GM21515 (cell line): ENCODE data around the gene KCNQ5.

Source experiments
- ATAC-seq: cut with Tn5 transposase; IDR thresholded peaks from one replicate; pipeline ENCODE4 v1.9.1; 2021; ENCODE audit not compliant: unreplicated experiment

Gene KCNQ5

DNA sequence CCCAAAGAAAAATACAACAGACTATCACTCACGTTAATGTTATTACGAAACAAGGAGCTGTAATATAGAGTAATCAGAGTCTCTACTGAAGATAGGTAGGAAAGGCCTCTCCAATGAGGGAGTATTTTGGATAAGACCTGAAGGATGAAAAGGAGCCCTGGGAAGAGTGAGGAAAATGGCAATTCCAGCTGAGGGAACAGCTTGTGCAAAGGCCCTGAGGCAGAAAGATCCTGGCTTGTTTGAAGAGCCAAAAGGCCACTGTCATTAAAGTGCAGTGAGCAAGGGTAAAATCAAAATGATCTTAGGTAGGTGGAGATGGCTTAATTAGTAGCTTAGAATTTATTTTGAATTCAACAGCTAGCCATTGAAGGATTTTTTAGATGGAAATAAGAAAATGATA lies 464.9 kb downstream of the KCNQ5 start:
- ATAC-seq, result no peak

DNA sequence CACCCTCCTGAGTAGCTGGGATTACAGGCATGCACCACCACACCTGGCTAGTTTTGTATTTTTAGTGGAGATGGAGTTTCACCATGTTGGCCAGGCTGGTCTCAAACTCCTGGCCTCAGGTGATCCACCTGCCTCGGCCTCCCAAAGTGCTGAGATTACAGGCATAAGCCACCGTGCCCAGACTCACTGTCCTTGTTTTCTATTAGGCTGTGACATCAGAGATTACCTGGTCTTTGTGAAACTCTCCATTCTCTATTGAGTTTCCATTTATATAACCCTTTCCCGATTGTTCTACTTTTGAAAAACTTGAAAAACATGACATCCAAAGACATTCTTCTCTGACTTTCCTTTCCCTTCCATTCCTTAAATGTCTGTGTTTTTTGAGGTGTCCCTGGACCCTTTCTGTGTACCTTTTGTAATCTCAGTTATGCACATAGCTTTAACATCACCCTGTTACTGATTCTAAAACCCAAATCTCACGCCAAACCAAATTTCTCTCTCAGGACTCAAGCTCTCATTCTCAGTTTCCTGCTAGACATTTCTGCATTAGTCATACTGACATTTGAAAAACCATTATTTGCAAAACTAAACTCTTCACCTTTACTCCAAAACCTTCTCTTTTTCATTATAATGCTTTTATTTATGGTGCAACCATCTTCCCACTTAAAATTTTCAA lies 466.4 kb downstream of the KCNQ5 start:
- ATAC-seq, result peak; percentile 70

DNA sequence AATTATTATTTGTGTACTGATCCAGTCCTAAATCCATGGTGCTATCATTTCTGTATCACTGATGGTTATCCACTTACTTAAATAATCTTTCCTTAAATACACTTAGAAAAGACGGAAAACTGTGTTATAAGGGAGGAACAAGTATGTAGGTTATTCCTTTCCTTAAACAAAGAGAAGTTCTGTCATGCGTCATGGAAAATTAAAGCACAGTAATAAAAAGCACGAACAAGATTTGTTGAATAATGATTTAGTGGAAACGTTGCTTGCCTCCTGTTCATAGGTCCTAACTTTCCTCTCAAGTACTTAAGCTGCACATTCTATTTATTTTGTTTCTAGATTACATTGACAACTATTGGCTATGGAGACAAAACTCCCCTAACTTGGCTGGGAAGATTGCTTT lies 483.1 kb downstream of the KCNQ5 start:
- no peak for ATAC-seq

DNA sequence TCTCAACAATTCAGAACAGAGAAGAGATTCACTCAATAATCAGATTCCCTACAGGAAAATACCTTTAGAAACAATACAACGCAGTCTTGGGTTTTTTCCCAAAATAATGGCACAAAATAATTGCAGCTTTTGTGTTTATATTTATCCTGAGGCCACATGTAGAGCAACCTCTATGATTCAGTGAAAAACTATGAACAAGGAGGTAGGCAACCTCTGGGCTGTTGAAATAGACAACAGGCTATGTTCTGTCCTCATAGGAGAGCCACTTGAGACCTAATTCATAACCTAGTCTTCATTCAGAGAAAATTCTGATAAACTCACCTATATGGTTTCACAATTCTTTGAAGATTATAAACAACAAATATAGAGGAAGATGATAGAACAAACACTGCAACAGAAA lies 485.2 kb downstream of the KCNQ5 start:
- ATAC-seq, result no peak

DNA sequence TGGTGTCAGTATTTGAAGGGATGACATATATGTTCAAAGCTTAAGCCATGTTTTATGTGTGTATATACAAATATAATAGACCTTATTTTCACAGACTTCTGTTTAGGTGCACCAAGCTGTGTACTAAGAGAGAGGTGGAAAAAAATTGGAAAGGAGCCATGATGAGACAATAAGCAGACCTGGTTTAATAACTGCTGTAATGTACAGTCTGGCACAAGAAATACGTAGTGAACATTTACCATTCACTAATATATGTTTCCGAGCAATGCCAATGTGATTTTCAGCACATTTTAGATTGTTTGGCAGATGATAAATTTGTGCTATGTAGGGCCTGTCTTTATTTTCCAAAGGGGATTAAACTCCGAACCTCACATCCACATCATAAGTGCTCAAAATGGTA lies 487.1 kb downstream of the KCNQ5 start:
- ATAC-seq, result no peak

DNA sequence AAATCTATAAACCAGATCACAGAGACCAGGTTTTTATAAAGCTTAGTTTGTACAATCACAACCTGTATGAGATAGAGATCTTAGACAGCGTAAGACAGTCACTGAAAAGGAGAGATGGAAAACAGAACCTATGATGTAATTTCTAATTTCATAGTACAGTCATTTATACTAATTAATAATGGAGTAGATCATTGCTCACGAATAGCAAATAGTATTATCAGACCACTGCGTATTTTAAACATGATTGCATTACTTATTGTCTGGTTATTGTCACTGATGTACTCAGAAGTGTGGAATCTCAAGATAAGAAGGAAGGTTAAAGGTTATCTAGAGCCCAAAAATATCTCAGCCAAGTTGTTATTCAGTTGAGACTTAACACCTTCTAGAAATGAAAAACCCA lies 487.8 kb downstream of the KCNQ5 start:
- no peak for ATAC-seq

DNA sequence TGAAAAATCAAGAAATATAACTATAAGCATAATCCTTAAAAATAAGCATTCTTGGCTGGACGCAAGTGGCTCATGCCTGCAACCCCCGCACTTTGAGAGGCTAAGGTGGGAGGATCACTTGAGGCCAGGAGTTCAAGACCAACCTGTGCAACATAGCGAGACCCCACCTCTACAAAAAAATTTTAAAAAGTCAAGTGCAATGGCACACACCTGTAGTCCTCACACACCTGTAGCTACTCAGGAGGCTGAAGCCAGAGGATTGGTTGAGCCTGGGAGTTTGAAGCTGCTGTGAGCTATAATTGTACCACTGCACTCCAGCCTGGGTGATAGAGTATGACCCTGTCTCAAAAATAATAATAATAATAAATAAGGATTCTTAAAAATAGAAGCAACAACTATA lies 494.5 kb downstream of the KCNQ5 start:
- ATAC-seq, result no peak

DNA sequence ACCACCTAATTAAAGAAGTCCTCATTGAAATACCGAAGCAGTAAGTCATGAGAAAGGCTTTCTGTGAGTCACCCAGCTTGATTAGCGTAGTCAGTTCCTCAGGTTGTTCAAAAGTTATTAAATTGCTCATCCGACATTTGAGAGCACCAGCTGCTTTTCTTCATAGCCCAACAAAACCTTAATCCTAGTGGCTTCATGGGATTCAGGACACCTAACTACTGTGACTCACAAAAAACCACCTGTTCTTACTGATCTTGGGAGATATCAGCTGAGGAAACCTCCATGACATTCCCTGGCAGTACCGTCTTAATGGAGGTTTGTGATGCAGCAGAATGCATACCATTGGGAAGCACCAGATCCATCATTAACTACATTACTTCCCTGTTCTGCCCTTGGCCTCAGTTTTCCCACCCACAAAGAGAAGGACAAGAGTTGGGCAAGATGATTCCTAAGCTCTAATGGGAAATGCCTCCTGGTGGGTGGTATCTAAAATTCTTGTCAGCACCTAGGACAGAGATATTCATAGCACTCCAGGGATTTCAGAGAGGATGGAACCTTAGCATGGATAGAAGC lies 499.6 kb downstream of the KCNQ5 start:
- no peak for ATAC-seq

DNA sequence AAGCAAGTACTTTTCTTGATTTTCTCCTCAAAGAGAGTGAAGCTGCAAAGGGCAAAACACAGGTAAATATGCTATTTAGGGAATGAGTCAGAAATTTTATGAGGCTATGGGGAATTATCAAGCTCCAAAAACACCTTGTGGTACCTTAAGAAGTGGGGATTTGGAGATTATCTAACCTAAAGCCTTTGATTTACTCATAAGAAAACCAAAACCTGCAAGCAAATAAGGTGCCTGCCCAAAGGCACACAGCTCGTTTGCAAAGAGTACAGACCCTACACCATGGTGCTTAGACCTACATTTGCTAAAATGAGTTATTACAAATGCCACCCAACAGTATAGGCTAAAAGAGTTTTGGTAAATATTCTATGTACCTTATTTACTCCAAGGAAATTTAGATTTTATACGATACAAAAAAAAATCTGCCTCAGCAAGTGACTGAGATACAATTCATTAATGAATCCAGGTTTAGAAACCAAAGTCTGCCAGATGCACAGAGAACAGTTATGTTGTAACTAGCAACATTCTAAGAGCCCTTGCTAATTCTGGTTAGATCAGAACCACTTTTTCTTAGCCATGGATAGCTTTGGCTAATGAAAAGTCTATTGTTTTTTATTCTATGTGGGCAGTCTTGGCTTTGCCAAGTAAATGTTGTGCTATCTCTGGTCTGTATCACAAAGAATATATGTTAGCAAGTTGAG lies 501.9 kb downstream of the KCNQ5 start:
- peak; percentile 80 for ATAC-seq

DNA sequence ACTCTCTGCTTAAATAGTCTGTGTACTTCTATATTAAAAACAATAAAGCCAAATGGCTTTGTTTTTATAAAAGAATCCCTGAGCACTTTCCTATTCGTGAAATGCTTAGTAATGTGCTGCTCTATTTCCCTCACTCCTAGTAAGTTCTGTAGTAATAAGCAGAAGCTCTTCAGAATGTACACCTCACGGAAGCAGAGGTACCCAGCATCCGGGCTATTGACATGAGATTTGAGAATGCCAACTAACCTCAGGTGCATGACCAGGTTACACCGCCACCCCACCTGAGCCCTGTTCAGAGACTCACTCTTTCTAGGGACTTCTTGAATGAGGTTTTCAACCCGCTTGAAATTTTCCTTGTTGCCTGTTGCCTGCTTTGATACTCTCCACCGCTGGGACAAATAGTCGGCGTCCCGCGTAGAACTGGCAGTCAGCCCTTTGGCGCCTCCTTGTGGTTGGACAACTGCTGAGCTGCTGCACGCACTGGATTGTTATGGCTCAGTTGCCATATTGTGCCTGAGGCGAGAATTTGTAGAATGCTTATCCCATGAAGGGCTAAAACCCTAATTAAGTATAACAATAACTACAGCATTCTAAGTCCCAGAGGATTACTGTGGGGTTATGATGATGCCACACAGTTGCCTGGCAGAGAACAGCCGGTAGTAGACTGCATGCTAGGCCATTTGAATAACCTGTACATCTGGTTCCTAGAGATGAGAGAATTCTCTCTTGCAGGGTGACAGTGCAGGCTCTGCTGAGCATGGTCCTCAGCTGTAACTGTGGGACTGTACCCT lies 508.0 kb downstream of the KCNQ5 start:
- peak; percentile 96 for ATAC-seq

DNA sequence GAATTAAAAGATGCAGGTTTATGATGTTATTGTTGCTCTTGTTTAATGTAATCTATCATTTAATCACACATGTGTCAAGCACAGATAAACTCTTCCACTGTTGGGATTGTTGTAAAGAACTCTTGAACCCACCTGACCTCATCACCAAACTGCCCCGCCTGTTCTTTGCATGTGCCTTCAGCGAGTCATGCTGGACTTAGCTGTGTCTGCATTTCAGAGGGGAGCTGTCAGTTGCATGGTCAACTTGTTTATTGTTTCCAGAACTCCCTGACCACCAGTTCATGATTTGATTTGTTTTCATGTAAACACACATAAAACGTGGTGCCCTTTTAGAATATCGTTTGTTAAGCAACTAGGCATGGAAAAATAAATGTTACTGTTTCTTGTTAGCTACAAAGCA lies 509.8 kb downstream of the KCNQ5 start:
- no peak for ATAC-seq

DNA sequence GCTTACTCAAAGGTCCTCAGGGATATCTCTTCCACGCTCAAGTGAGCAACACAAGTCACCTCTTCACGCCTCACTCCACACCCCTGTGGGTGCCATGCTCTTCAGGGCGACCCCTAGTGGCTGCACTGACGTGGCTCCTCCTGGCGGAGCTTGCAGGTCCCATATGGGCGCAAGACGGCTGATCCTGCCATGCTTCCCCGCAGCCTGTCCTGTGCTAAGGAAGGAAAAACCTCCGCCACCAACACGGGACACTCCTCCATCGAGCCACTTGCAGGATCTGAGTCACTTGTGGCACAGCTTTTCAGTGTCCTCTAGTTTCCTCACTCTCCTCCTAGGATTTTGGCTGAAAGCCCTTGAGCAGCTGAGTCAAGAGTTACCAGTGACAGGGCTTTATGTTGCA lies 512.7 kb downstream of the KCNQ5 start:
- ATAC-seq, result no peak

DNA sequence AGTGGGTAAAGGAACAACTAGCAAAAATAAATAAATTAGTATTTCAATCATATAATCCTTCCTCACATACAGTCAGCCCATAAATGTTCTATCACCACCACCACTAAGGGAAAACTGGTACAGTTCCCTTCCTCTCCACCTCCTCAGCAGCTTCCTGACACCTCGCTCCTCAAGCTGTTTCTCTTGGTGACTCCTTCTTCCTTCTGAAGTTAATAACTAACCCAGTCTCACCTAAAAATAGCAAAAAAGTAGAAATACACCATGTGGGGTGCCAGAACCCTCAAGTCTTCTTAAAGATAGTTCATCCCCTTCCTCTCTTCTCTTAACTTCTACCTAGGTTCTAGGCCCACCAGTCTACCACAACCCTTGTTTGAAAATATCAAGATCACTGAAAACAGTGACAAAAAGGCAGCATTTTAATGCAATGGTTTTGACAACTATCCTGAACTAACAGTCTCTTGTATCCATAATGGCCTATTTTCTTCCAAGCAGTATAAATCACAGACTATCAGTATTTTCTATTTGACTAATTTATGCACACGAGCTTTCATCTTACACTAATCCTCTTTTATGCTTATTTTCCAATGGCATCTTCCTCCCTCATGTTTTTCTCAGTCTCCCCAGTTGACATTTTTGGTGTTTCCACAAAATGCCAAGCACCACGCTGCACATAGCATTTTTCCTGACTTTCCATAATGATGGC lies 518.0 kb downstream of the KCNQ5 start:
- ATAC-seq, result no peak

DNA sequence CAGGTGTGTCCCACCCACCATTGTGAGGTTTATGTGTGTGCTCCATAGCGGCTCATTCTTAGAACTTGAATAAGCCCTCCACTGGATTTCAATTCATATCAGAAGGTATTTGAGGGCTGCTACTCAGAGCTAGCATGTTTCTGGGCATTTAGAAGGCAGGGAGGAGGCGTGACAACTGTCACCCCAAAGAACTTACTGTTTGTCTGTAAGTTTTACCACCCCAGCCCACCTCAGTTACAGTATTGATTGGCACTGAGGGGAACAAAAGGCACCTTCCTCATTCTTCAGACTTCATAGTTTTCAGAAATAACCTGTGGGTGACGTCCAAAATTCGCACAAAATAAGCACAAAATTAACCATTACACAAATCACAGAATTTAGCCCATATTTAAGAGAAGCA lies 521.7 kb downstream of the KCNQ5 start:
- ATAC-seq, result no peak

DNA sequence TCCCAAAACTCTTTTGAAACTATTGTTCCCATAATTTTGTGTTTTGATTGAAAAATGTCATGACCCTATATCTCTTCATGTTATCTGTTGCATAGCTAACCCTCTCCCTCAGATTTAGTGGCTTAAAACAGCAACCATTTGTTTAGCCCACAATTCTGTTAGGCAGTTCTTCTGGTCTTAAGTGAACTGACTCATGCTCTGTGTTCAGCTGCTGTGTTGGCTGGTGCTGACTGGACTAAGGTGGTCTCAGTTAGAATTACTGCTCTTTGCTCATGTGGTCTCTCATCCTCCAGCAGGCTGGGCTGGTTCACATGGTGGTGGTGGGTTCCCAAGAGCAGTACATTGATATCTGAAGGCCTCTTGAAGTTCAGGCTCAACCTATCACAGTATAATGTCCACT lies 522.7 kb downstream of the KCNQ5 start:
- ATAC-seq, result no peak

DNA sequence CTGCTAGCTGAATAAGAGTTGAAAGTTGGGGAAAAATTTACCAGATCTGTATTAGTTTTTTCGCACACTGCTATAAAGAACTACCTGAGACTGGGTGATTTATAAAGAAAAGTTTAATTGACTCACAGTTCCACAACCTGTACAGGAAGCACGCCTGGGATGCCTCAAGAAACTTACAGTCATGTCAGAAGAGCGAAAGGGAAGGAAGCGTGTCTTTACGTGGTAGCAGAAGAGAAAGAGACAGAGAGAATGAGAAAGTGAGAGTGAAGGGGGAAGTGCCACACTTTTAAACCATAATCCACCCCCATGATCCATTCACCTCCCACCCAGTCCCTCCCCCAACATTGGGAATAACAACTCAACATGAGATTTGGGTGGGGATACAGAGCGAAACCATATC lies 523.8 kb downstream of the KCNQ5 start:
- no peak for ATAC-seq

DNA sequence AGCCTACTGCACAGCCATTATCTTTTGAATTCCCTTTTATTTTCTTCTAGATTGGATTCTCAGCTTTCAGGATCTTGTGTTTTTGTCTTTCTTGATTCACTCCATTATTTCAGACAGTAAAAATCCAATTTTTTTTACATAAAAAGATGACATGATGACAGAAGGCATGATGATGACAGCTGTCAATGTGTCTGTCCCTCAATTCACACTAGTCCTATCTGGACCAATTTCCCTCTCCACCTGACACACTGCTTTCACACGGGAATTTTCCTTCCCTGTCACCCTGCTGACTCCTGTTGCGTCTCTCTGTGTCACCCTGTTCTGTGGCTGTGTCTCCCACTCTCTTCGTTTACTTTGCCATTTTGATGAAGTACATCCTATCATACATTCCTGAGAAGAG lies 529.9 kb downstream of the KCNQ5 start:
- ATAC-seq, result no peak

DNA sequence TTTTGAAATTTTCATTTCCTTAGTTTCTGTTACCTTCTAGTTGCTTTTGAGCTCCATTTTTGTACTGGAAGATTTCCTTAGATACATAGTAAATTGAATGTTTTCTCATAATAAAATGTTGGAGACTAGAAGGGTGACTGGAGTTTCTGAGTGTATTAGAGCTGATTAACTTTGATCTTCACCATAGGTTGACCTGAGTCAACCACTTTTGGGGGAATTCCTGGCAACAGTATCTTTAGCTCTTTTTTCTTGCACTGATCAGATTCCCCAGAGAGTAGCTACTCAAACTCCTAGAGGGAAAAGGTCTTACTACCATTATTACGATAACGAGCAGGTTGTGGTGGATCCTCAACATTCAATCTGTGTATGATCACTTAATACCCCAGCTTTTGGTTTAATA lies 530.7 kb downstream of the KCNQ5 start:
- no peak for ATAC-seq

DNA sequence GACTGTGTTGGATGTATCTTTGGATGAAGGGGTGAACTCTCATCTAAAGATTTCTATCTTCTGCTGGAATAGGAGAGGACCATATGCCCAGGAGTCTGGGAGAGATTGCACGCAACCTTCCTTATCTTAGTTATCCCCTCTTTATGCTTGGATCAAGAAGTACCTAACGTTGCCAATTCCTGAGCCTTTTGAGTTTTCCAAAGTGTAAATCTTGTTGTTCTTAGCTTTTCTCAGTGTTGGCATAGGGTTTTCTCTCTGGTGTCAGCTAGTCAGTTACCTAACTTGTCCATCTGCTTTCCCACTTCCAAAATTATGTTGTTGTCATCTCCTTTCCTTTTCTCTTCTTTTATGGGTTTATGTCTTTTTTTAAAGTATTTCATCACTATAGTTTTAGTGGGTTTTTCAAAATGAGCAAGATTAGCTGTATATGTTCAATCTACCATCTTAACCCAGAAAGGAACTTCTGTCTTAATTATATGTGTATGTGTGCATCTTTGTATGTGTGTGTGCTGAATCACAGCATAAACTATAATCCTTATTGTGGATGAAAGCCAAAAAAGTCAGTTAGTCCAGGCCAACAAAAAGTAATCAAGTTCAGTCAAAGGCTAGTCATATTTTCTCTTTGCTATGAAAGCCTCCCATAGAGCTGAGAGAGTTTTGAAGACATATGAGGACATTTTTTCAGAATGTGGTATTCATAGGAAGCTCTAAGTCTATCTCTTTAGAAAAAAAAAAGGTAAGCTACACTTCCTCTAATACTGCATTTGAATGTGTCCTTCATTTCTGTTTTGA lies 531.3 kb downstream of the KCNQ5 start:
- no peak for ATAC-seq
